HG03565 (cell line): ENCODE data around the gene HAX1.

ENCODE experiments used
- ATAC-seq: cut with Tn5 transposase; IDR thresholded peaks from one replicate; pipeline ENCODE4 v1.9.1; 2021; ENCODE audit warnings: mild to moderate bottlenecking, moderate library complexity; ENCODE audit not compliant: unreplicated experiment

The HAX1 gene

GRCh38 chr1:154324669-154325582 lies 52.5 kb downstream of the HAX1 start, which contains the start of gene ATP8B2:
TSS of gene ATP8B2 (plus strand) at chr1:154325525. CDS start at chr1:154328142, 2,617 bp downstream.
- ATAC-seq = no peak
